CD4-positive, alpha-beta memory T cell (primary cell): Measurements from ENCODE around the gene MRPL23. TPM values are rescaled to one million over a fixed set of nuclear protein-coding genes. Genes with fewer than 3 reads are reported as not detected.

Experiments used
- CTCF ChIA-PET: fragments of 350-600 bp; sonication (Branson Sonifier 250); formaldehyde crosslinking; loops from one replicate; lab custom pipeline; 2021; ENCODE audit warnings: inconsistent platforms; ENCODE audit not compliant: partially characterized antibody; lab: Charles Lee
- POLR2A ChIA-PET: fragments of 350-600 bp; sonication (Branson Sonifier 250); formaldehyde crosslinking; loops from one replicate; lab custom pipeline; 2021; ENCODE audit not compliant: partially characterized antibody; lab: Charles Lee
- DNase-seq, 5 donors: peaks; one replicate each; pipeline versions ENCODE4 v3.0.0 to v3.0.0-alpha.2; 2020 to 2022; ENCODE audit warnings: mixed read lengths in 1 of 5
- H3K27ac ChIP-seq: one replicate; pipeline ENCODE4 v1.7.0; 2013; ENCODE audit warnings: low read depth, low read length
- H3K27me3 ChIP-seq: 2 replicates; pipeline ENCODE4 v1.7.0; 2013; ENCODE audit warnings: mild to moderate bottlenecking, low read length, moderate library complexity; ENCODE audit not compliant: insufficient read depth
- H3K36me3 ChIP-seq: 2 replicates; pipeline ENCODE4 v1.7.0; 2013; ENCODE audit warnings: mild to moderate bottlenecking, low read length, moderate library complexity; ENCODE audit not compliant: insufficient read depth
- H3K4me1 ChIP-seq: 2 replicates; pipeline ENCODE4 v1.7.0; 2013; ENCODE audit warnings: mild to moderate bottlenecking, low read length, moderate library complexity; ENCODE audit not compliant: insufficient read depth
- H3K4me3 ChIP-seq, 2 donors: one replicate each; pipeline ENCODE4 v1.7.0; 2013; ENCODE audit warnings: low read length in 2 of 2, mild to moderate bottlenecking in 1 of 2
- H3K9me3 ChIP-seq, 2 donors: one replicate each; pipeline ENCODE4 v1.7.0; 2013; ENCODE audit warnings: low read length in 2 of 2, control low read depth in 1 of 2; ENCODE audit not compliant: control insufficient read depth in 1 of 2
- H3K27ac Mint-ChIP-seq, 7 donors: one replicate each; pipeline ENCODE4 v1.8.0; 2020 to 2021; ENCODE audit warnings: mixed read lengths in 7 of 7, mild to moderate bottlenecking in 6 of 7, inconsistent platforms in 3 of 7, moderate library complexity in 3 of 7
- H3K27me3 Mint-ChIP-seq, 2 donors: one replicate each; pipeline ENCODE4 v1.8.0; 2020 to 2021; ENCODE audit warnings: mixed read lengths in 2 of 2
- H3K36me3 Mint-ChIP-seq, 2 donors: one replicate each; pipeline ENCODE4 v1.8.0; 2020 to 2021; ENCODE audit warnings: mixed read lengths in 2 of 2, inconsistent platforms in 1 of 2, mild to moderate bottlenecking in 1 of 2
- H3K4me1 Mint-ChIP-seq, 4 donors: one replicate each; pipeline ENCODE4 v1.8.0; 2020 to 2021; ENCODE audit warnings: mixed read lengths in 4 of 4, mild to moderate bottlenecking in 1 of 4
- H3K4me3 Mint-ChIP-seq, 8 donors: one replicate each; pipeline ENCODE4 v1.8.0; 2020 to 2021; ENCODE audit warnings: mixed read lengths in 8 of 8, mild to moderate bottlenecking in 7 of 8, moderate library complexity in 6 of 8, inconsistent platforms in 3 of 8
- H3K9me3 Mint-ChIP-seq, 8 donors: one replicate each; pipeline ENCODE4 v1.8.0; 2020 to 2021; ENCODE audit warnings: mixed read lengths in 8 of 8, mild to moderate bottlenecking in 5 of 8, inconsistent platforms in 3 of 8, moderate library complexity in 1 of 8
- intact Hi-C: fragments of 100-400 bp; cut with micrococcal nuclease; formaldehyde crosslinking; loops from one replicate; pipeline ENCODE4 v1.15.1; 2023
- polyA plus RNA-seq, 2 donors: library from polyadenylated mRNA; unstranded; fragments of 300-500 nt; fragmentation: Illumina TruSeq; gene quantifications; one replicate each; pipeline ENCODE4 v1.2.3, GENCODE V29; 2021
- total RNA-seq, 2 experiments: library from RNA; stranded (reverse); gene quantifications; one replicate each; pipeline ENCODE4 v1.2.3, GENCODE V29; 2021

The MRPL23 gene
- total and polyA plus RNA-seq, 4 experiments from 2014 or later = 15.2 to 51.0 (median 44.9) TPM

DNA sequence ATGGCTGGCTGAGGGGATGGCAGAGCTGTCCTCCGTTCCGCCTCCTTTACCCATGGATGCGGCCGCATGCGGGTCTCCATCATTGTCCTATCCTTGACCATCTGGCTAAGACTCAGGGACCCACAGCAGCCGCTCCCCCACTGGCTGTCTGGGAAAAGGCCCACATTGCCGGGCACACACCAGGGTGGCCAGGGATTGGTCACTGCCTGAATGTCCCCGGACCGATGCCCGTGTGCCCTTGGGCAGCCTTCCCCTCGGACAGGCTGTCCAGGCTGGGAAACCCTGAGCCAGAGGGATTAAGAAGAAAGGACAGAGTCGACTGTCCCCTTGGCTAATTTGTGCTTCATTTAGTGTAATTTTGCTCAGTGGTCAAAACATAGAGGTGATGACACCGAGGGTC, 28.1 kb downstream of the MRPL23 start:
- Mint-ChIP-seq H3K36me3 (no peaks in the 10 kb centered on the region), H3K9me3 (no peaks in the 10 kb centered on the region), H3K27me3 (no peaks in the 10 kb centered on the region), H3K27ac (no peak overlapping the region), H3K4me1 (no peaks in the 10 kb centered on the region), H3K4me3 (no peak overlapping the region)
- CTCF ChIA-PET = no interaction called here
- no peaks in the 10 kb centered on the region for H3K36me3 ChIP-seq
- intact Hi-C loops = no loop called here
- H3K27ac ChIP-seq = no peak overlapping the region
- no peaks in the 10 kb centered on the region for H3K27me3 ChIP-seq
- no peak overlapping the region for H3K4me3 ChIP-seq
- POLR2A ChIA-PET = no interaction called here
- no peak for DNase-seq
- no peaks in the 10 kb centered on the region for H3K9me3 ChIP-seq
- no peaks in the 10 kb centered on the region for H3K4me1 ChIP-seq

DNA sequence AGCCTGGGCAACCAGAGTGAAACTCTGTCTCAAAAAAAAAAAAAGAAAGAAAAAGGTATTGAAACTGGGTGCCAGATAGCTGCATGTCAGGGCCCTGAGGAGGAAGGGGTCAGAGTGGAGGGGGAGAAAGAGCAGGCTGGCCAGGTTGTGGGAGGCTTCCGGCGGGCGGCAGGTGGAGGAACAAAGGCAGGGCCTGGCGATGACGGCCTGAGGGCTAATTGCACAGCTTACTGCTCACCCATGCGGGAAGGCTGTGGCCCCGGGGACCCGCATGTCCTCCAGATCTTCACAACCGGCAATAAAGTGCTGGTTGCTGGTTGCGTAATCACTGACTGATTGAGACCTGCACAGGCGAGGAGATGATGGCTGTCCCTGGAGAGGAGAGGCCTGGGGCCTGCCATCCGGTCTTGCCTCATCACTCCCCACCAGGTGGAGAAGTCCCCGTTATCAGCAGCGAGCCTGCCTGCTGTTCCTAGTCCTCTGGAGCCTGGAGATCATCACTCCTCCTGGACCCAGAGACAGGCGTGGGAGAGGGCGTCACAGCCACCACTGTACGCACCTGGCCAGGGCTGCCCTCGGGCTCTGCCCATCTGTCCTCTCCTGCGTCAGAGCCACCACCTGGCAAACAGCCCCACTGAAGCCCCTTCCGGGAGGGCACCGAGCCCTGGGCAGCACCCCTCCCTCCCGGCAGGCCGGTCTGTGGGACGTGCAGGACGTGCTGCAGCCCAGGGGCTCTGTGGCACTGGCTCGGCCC, 31.8 kb downstream of the MRPL23 start:
- H3K9me3 ChIP-seq = no peaks in the 10 kb centered on the region
- POLR2A ChIA-PET = no interaction called here
- H3K9me3 Mint-ChIP-seq = no peaks in the 10 kb centered on the region
- DNase-seq = no peak
- no peaks in the 10 kb centered on the region for H3K4me1 Mint-ChIP-seq
- intact Hi-C loops = no loop called here
- H3K27me3 ChIP-seq = no peaks in the 10 kb centered on the region
- H3K27ac ChIP-seq = no peak overlapping the region
- H3K27me3 Mint-ChIP-seq = no peaks in the 10 kb centered on the region
- no peak overlapping the region for H3K27ac Mint-ChIP-seq
- H3K36me3 Mint-ChIP-seq = no peaks in the 10 kb centered on the region
- no peak overlapping the region for H3K4me3 ChIP-seq
- no peak overlapping the region for H3K4me3 Mint-ChIP-seq
- no peaks in the 10 kb centered on the region for H3K4me1 ChIP-seq
- H3K36me3 ChIP-seq = no peaks in the 10 kb centered on the region
- CTCF ChIA-PET = no interaction called here

DNA sequence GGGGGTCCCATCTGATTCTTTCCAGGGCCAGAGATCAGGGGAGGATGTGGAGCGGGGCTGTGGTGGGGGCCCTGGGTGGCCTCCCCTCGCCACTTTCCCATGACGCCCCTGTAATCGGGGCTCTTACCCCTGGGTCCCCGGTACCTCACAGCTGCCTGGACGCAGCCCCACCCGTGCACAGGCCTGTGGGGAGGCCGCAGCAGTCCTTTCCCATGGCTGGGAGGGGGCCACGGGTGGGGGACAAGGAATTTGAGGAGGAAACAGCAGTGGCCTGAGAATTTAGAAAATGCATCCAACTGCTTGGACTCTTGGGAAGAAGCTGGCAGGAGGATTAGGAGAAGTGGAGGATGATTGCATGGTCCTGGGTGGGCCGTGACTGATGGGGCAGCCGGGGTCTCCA, 32.5 kb downstream of the MRPL23 start:
- DNase-seq = no peak
- H3K4me3 ChIP-seq = no peak overlapping the region
- Mint-ChIP-seq H3K27me3 (no peaks in the 10 kb centered on the region), H3K27ac (no peak overlapping the region), H3K4me1 (no peaks in the 10 kb centered on the region), H3K36me3 (no peaks in the 10 kb centered on the region), H3K9me3 (no peaks in the 10 kb centered on the region), H3K4me3 (no peak overlapping the region)
- no peaks in the 10 kb centered on the region for H3K36me3 ChIP-seq
- no peaks in the 10 kb centered on the region for H3K9me3 ChIP-seq
- intact Hi-C loops = no loop called here
- H3K27me3 ChIP-seq = no peaks in the 10 kb centered on the region
- ChIA-PET CTCF (interaction anchor here (0.7 kb wide), 1 partner anchor 286 kb away, joined by 3 read pairs; no protein-coding TSS in a partner anchor), POLR2A (no interaction called here)
- no peak overlapping the region for H3K27ac ChIP-seq
- no peaks in the 10 kb centered on the region for H3K4me1 ChIP-seq

DNA sequence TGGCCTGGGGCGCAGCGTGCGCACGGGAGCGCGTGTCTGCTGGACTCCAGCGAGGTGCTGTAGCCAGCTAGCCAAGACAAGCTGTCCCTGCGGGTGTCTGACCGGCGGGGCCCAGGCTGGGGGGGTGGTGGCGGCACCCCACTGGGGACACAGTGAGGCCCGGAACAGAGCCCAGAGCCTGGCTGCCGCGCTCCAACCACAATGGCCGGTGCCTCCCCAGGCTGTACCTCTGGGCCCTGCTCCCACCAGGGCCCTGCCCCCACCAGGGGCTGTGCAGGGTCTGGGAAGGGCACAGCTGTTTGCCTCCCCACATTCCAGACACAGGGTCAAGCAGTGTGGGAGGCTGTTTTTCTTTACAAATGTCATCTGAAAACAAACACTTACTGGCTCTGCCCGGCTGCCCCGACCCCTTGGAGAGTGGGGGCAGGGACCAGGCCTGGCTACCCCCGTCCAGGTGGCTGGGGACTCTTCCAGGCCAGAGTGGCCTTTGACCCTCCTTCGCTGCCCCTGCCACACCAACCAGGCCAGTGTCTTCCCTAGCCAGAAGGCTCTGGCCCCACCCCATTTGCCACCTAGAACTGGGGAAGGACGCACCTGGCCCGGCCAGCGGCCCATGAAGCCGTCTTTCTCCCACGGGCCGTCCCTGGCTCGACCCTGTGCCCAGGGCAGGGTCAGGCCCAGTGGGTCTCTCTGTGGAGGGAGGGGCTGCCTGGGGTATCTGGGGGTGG, 35.9 kb downstream of the MRPL23 start:
- Mint-ChIP-seq H3K36me3 (no peaks in the 10 kb centered on the region), H3K27ac (no peak overlapping the region), H3K27me3 (no peaks in the 10 kb centered on the region), H3K9me3 (no peaks in the 10 kb centered on the region), H3K4me3 (no peak overlapping the region), H3K4me1 (no peaks in the 10 kb centered on the region)
- DNase-seq = no peak
- ChIA-PET POLR2A (no interaction called here), CTCF (no interaction called here)
- no peaks in the 10 kb centered on the region for H3K36me3 ChIP-seq
- no peaks in the 10 kb centered on the region for H3K27me3 ChIP-seq
- H3K9me3 ChIP-seq = no peaks in the 10 kb centered on the region
- H3K4me1 ChIP-seq = no peaks in the 10 kb centered on the region
- H3K27ac ChIP-seq = no peak overlapping the region
- no peak overlapping the region for H3K4me3 ChIP-seq
- intact Hi-C loops = no loop called here

DNA sequence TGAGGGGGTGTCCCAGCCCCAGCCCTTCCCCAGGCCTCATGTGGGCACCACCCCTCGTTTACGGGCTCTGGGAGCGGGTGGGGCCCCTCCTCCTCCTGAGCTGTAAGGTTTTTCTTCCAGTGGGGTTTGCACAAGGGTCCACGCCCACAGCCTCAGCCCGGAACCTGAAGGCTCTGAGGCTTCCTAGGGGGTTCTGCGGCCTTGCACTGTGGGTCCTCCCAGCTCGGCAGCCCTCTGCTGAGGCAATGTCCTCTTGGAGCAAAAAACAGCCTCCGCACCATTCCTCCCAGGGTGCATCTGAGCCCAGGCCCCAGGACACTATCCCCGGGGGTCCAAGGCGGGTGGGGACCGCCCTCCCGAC, 36.4 kb downstream of the MRPL23 start:
- Mint-ChIP-seq H3K27me3 (no peaks in the 10 kb centered on the region), H3K9me3 (no peaks in the 10 kb centered on the region), H3K27ac (no peak overlapping the region), H3K4me1 (no peaks in the 10 kb centered on the region), H3K36me3 (no peaks in the 10 kb centered on the region), H3K4me3 (no peak overlapping the region)
- intact Hi-C loops = no loop called here
- DNase-seq = no peak
- no peak overlapping the region for H3K4me3 ChIP-seq
- no peaks in the 10 kb centered on the region for H3K36me3 ChIP-seq
- no peaks in the 10 kb centered on the region for H3K27me3 ChIP-seq
- no peaks in the 10 kb centered on the region for H3K9me3 ChIP-seq
- ChIA-PET CTCF (no interaction called here), POLR2A (no interaction called here)
- H3K27ac ChIP-seq = no peak overlapping the region
- H3K4me1 ChIP-seq = no peaks in the 10 kb centered on the region

DNA sequence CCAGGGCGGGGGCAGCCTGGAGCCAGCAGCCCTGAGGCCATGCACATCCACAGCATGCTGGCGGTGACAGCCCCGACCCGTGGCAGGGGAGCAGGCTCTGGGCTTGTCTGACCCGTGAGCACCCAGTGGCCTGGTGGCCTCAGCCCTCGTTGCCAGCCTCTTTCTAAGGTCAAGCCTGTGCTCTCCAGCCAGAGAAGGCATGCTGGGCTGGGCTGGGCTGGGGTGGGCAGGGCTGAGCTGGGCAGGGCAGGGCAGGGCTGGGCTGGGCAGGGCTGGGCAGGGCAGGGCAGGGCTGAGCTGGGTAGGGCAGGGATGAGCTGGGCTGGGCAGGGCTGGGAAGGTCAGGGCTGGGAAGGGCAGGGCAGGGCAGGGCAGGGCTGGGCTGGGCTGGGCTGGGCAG, 39.9 kb downstream of the MRPL23 start:
- H3K4me3 Mint-ChIP-seq = no peak overlapping the region
- POLR2A ChIA-PET = no interaction called here
- DNase-seq = no peak
- no peaks in the 10 kb centered on the region for H3K36me3 Mint-ChIP-seq
- no peaks in the 10 kb centered on the region for H3K27me3 ChIP-seq
- H3K27ac ChIP-seq = no peak overlapping the region
- H3K4me3 ChIP-seq = no peak overlapping the region
- intact Hi-C loops = no loop called here
- no peaks in the 10 kb centered on the region for H3K27me3 Mint-ChIP-seq
- no peak overlapping the region for H3K27ac Mint-ChIP-seq
- CTCF ChIA-PET = no interaction called here
- no peaks in the 10 kb centered on the region for H3K36me3 ChIP-seq
- no peaks in the 10 kb centered on the region for H3K9me3 Mint-ChIP-seq
- no peaks in the 10 kb centered on the region for H3K4me1 ChIP-seq
- H3K9me3 ChIP-seq = no peaks in the 10 kb centered on the region
- no peaks in the 10 kb centered on the region for H3K4me1 Mint-ChIP-seq

DNA sequence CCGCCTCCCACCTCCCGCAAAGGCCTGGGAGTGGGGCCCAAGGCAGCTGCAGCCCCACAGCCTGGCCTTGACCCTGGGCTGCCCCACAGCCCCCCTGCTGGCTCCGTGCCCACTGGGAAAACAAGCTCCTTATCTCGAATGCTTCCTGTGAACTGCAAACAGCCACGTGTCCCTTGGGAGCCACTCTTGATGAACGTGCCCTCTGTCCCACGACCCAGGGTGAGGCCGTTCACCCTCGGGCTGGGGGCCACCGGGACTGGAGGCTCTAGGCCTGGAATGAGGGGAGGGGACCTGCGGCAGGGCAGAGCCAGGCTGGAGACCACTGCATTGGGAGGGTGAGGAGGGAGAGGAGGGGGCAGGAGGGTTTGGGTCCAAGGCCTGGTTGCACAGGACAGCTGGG, 41.0 kb downstream of the MRPL23 start:
- Histone ChIP-seq H3K4me3 (no peak overlapping the region), H3K4me1 (no peaks in the 10 kb centered on the region), H3K36me3 (no peaks in the 10 kb centered on the region), H3K27ac (no peak overlapping the region), H3K9me3 (no peaks in the 10 kb centered on the region), H3K27me3 (no peaks in the 10 kb centered on the region)
- no peak for DNase-seq
- no peak overlapping the region for H3K4me3 Mint-ChIP-seq
- intact Hi-C loops = no loop called here
- ChIA-PET CTCF (interaction anchor here (1.0 kb wide), 1 partner anchor 349 kb away, joined by 3 read pairs; no protein-coding TSS in a partner anchor), POLR2A (no interaction called here)
- H3K4me1 Mint-ChIP-seq = no peaks in the 10 kb centered on the region
- H3K9me3 Mint-ChIP-seq = no peaks in the 10 kb centered on the region
- no peaks in the 10 kb centered on the region for H3K27me3 Mint-ChIP-seq
- no peaks in the 10 kb centered on the region for H3K36me3 Mint-ChIP-seq
- no peak overlapping the region for H3K27ac Mint-ChIP-seq
